Activated CD4-positive, alpha-beta T cell treated with anti-CD3 and anti-CD28 coated beads, Interleukin-2, amount 10 ng/mL, durations not matched to agents 7 days and 5 days (primary cell): ENCODE measurements around the gene ARID4B. TPM values are rescaled to one million over a fixed set of nuclear protein-coding genes. Genes with fewer than 3 reads are reported as not detected.
"Not testable (repeated sequence)": the region's sequence is repeated elsewhere in the genome, so short reads cannot be mapped to it uniquely, and the experiment has no call there.

ENCODE experiments used
- CTCF ChIA-PET: fragments of 350-600 bp; sonication (Branson Sonifier 250); formaldehyde crosslinking; loops from one replicate; lab custom pipeline; 2021; ENCODE audit warnings: antibody characterized with exemption; lab: Charles Lee
- POLR2A ChIA-PET: fragments of 350-600 bp; sonication (Branson Sonifier 250); formaldehyde crosslinking; loops from one replicate; lab custom pipeline; 2021; ENCODE audit warnings: antibody characterized with exemption; lab: Charles Lee
- DNase-seq: peaks from one replicate; pipeline ENCODE4 v3.0.0-alpha.2; 2020
- H3K27ac Mint-ChIP-seq: one replicate; pipeline ENCODE4 v1.8.0; 2021; ENCODE audit warnings: mild to moderate bottlenecking, moderate library complexity, mixed read lengths
- H3K27me3 Mint-ChIP-seq: one replicate; pipeline ENCODE4 v1.8.0; 2021; ENCODE audit warnings: mixed read lengths
- H3K36me3 Mint-ChIP-seq: one replicate; pipeline ENCODE4 v1.8.0; 2021; ENCODE audit warnings: low read depth, mixed read lengths
- H3K4me1 Mint-ChIP-seq: one replicate; pipeline ENCODE4 v1.8.0; 2021; ENCODE audit warnings: mixed read lengths
- H3K4me3 Mint-ChIP-seq: one replicate; pipeline ENCODE4 v1.8.0; 2021; ENCODE audit warnings: mild to moderate bottlenecking, moderate library complexity, mixed read lengths
- H3K9me3 Mint-ChIP-seq: one replicate; pipeline ENCODE4 v1.8.0; 2021; ENCODE audit warnings: mixed read lengths
- total RNA-seq, 2 experiments: library from RNA; stranded (reverse); gene quantifications; one replicate each; pipeline ENCODE4 v1.2.3, GENCODE V29; 2021

Gene ARID4B
- total RNA-seq, 2 experiments from 2014 or later, result 43.7 to 47.3 TPM

DNA sequence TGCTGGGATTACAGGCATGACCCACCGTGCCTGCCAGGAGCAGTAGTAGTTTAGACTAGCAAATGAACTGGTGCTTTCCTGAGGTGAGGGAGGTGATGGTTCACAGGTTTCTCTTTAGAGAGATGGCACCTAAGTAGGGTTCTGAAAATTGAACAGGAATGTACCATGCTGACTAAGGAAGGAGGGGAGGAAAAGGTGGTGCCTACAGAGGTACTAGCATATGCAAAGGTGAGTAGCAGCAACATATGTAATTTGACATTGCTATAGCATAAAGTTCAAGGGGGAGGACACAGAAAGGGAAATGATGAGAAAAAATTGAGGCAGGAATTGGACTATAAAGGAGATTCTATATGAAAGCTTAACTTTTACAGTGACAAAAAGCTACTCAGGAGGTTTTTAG, 101.0 kb downstream of the ARID4B start:
- peaks cover 2% of the 10 kb centered on the region for H3K4me1 Mint-ChIP-seq
- H3K27ac Mint-ChIP-seq, result peak overlapping the region; percentile 33
- ChIA-PET POLR2A (no interaction called here), CTCF (interaction anchor here (0.6 to 2.6 kb wide), 3 partner anchors 9 to 32 kb away, joined by 4 to 8 read pairs (median 4); no protein-coding TSS in a partner anchor)
- peaks cover 34% of the 10 kb centered on the region for H3K36me3 Mint-ChIP-seq
- H3K9me3 Mint-ChIP-seq, result no peaks in the 10 kb centered on the region
- H3K4me3 Mint-ChIP-seq, result no peak overlapping the region
- no peak for DNase-seq
- no peaks in the 10 kb centered on the region for H3K27me3 Mint-ChIP-seq

DNA sequence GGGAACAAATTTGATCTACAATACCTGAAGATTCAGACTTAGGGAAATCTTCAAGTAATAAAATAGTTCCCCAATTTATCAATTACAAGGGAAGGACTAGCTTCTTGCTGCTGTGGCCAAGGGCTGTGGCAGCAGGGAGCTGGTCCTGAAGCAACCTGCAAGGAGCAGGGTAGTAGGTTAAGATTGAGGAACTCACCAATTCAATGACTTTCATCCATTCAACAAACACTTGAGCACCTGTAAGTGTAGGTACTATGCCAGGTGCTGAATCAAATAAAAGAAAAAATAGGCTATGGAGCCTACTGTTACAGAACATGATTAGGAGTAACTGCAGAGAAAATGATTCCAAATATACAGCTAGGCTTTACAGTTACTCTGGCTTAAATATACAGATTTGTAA, 102.7 kb downstream of the ARID4B start:
- H3K9me3 Mint-ChIP-seq, result no peaks in the 10 kb centered on the region
- POLR2A ChIA-PET, result no interaction called here
- DNase-seq, result no peak
- no peaks in the 10 kb centered on the region for H3K27me3 Mint-ChIP-seq
- H3K36me3 Mint-ChIP-seq, result peaks cover 30% of the 10 kb centered on the region
- CTCF ChIA-PET, result interaction anchor here (0.7 to 2.6 kb wide), 3 partner anchors 11 to 125 kb away, joined by 3 to 8 read pairs (median 3); no protein-coding TSS in a partner anchor
- peaks cover 2% of the 10 kb centered on the region for H3K4me1 Mint-ChIP-seq
- no peak overlapping the region for H3K27ac Mint-ChIP-seq
- H3K4me3 Mint-ChIP-seq, result no peak overlapping the region

DNA sequence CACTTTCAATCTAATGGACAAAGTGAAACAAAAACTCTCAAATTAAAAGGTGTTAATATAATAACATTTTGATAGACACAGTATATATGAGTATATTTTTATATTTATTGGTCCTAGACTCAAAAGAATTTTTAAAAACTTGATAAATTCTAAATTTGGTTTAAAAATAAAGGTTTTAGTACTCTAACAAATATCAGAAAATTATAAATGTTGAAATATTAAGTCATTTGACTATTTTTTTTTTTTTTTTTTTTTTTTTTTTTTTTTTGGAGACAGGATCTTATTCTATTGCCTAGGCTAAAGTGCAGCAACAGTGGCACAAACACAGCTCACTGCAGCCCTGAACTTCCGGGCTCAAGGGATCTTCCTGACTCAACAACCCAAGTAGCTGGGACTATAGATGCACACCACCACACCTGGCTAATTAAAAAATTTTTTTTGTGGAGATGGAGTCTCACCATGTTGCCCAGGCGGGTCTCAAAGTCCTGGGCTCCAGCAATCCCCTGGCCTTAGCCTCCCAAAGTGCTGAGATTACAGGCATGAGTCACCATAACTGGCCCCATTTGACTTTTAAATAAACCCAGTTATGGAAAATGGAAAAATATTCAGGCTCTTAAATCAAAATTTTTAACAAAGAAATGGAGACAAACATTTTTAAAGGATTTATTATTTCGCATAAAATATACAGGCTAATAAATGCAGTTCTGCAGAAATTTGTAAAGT, 106.2 kb downstream of the ARID4B start:
- CTCF ChIA-PET, result interaction anchor here (0.6 to 1.2 kb wide), 2 partner anchors 26 to 62 kb away, joined by 3 to 4 read pairs; no protein-coding TSS in a partner anchor
- H3K9me3 Mint-ChIP-seq, result no peaks in the 10 kb centered on the region
- H3K27ac Mint-ChIP-seq, result no peak overlapping the region
- peaks cover 2% of the 10 kb centered on the region for H3K4me1 Mint-ChIP-seq
- no peaks in the 10 kb centered on the region for H3K27me3 Mint-ChIP-seq
- no peak for DNase-seq
- POLR2A ChIA-PET, result no interaction called here
- H3K36me3 Mint-ChIP-seq, result peaks cover 23% of the 10 kb centered on the region
- H3K4me3 Mint-ChIP-seq, result no peak overlapping the region

DNA sequence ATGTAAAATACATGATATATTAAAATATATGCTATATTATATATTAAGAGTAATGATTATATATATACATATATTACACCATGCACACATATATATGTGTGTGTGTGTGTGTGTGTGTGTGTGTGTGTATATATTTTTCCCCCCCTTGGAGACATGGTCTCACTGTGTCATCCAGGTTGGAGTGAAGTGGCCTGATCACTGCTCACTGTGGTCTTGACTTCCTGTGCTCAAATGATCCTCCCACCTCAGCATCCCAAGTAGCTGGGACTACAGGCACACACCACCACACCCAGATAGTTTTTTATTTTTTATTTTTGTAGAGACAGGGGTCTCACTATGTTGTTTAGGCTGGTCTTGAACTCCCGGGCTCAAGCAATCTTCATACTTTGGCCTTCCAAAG, 112.5 kb downstream of the ARID4B start:
- Mint-ChIP-seq H3K27ac (peak overlapping the region; percentile 13), H3K27me3 (no peaks in the 10 kb centered on the region), H3K4me3 (no peak overlapping the region), H3K9me3 (no peaks in the 10 kb centered on the region), H3K36me3 (peaks cover 43% of the 10 kb centered on the region), H3K4me1 (peaks cover 38% of the 10 kb centered on the region)
- POLR2A ChIA-PET, result no interaction called here
- CTCF ChIA-PET, result interaction anchor here (1.4 kb wide), 1 partner anchor 21 kb away, joined by 4 read pairs; no protein-coding TSS in a partner anchor
- no peak for DNase-seq

DNA sequence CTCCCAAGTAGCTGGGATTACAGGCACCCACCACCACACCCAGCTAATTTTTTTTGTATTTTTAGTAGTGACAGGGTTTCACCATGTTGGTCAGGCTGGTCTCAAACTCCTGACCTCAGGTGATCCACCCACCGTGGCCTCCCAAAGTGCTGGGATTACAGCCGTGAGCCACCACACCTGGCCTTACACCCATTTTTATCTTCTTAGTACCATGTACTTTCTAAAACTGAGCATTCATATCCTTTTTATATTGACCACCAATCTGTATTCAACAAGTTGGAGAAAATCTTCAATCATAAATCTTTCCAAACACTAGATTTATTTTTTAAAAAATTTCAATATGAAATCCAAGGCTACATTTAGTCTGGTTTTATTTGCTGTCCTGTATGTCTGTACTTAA, 113.0 kb downstream of the ARID4B start:
- peaks cover 44% of the 10 kb centered on the region for H3K36me3 Mint-ChIP-seq
- DNase-seq, H3K4me3 Mint-ChIP-seq, H3K9me3 Mint-ChIP-seq, H3K27me3 Mint-ChIP-seq, POLR2A ChIA-PET, CTCF ChIA-PET: not testable (repeated sequence)
- peak overlapping the region; percentile 41 for H3K27ac Mint-ChIP-seq
- H3K4me1 Mint-ChIP-seq, result peaks cover 38% of the 10 kb centered on the region

DNA sequence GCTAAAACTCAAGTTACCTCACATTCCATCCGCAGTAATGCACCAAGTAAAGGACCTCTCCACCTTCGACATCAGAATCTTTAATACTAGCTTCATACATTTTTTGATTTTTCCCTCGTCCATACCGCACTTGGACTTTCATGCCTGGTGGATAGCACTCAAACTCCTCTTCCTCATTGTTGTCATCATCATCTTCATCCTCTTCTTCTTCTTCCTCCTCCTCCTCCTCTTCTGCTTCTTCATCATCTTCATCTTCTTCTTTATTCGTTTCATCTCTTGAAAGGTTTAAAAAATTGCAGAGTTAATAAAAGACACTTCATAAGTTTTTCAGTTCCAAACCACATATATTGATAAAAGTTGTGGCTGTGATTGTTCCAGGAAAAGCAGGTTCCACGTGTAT, 114.2 kb downstream of the ARID4B start:
- H3K27ac Mint-ChIP-seq, result peak overlapping the region; percentile 73
- DNase-seq, result no peak
- H3K9me3 Mint-ChIP-seq, result no peaks in the 10 kb centered on the region
- peak overlapping the region; percentile 17 for H3K4me3 Mint-ChIP-seq
- H3K4me1 Mint-ChIP-seq, result peaks cover 38% of the 10 kb centered on the region
- ChIA-PET POLR2A (no interaction called here), CTCF (no interaction called here)
- H3K27me3 Mint-ChIP-seq, result no peaks in the 10 kb centered on the region
- H3K36me3 Mint-ChIP-seq, result peaks cover 38% of the 10 kb centered on the region

DNA sequence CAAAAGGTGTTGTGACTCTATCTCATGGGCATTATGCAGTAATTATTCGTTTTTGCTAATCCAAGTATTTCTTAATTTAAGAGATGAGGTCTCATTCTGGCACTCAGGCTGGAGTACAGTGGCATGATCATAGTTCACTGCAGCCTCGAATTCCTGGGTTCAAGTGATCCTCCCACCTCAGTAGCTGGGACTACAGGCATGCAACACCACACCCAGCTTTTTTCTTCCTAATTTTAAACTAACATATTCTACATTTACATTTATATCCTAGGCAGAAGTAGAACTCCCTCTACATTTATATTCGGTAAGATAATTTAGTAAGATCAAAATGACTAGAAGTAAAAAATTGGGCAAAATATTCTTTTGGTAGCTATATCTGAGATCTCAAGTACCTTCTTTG, 116.5 kb downstream of the ARID4B start:
- Mint-ChIP-seq H3K27ac (peak overlapping the region; percentile 39), H3K4me3 (no peak overlapping the region), H3K4me1 (peaks cover 49% of the 10 kb centered on the region), H3K27me3 (no peaks in the 10 kb centered on the region), H3K36me3 (peaks cover 35% of the 10 kb centered on the region), H3K9me3 (no peaks in the 10 kb centered on the region)
- no peak for DNase-seq
- ChIA-PET CTCF (no interaction called here), POLR2A (no interaction called here)

DNA sequence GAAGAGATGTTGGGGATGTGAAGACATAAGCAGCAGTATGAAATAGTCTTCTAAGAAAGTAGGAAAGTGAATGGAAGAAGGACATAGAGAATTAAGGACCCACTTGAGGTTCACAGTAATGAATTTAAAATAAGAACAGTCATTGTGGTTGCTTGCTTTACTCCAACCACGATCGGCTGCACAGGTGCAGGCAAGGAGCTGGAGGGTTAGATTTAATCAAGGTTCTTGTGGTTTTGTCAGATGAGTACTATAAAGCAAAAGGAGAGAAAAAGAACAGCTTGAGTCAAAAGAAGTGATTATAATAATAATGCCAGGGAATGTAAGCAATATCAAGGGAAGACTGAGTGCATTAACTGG, 120.8 kb downstream of the ARID4B start:
- DNase-seq, result peak; percentile 71
- POLR2A ChIA-PET, result no interaction called here
- Mint-ChIP-seq H3K4me1 (peaks cover 38% of the 10 kb centered on the region), H3K9me3 (no peaks in the 10 kb centered on the region), H3K36me3 (peaks cover 32% of the 10 kb centered on the region), H3K27me3 (no peaks in the 10 kb centered on the region), H3K4me3 (peak overlapping the region; percentile 9), H3K27ac (peak overlapping the region; percentile 88)
- CTCF ChIA-PET, result interaction anchor here (0.8 to 1.4 kb wide), 3 partner anchors 10 to 206 kb away, joined by 3 to 4 read pairs (median 3); no protein-coding TSS in a partner anchor

DNA sequence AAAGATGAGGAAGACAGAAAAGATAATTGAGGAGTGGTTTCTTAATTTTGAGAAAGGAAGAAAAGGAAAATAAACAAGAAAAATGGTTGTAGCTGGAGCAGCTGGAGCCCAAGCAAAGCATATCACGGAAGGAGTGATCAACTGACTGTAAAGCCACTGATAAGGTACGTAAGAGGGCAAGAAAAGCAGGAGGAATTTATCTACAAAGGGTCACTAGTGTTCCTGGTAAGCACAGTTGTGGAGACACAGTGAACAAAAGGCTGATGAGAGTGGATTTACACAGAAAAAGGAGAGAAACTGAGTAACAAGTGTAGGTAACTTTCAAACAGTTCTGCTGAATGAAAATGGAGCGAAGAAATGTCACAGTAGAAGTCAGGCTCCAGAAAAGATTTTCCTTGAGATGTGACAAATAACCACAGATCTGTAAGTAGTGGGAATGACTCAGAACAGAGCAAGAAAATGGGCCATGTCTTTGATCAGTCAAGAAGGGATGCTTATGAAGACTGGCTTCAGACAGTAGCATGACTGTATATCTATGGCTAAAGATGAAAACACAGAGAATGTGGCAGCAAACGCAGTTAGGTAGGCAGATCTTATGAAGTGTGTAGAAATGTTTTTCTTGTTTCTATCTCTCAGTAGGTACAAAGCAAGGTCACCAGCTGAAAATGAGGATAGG, 121.3 kb downstream of the ARID4B start:
- Mint-ChIP-seq H3K27me3 (no peaks in the 10 kb centered on the region), H3K27ac (peak overlapping the region; percentile 88), H3K9me3 (no peaks in the 10 kb centered on the region), H3K36me3 (peaks cover 27% of the 10 kb centered on the region), H3K4me3 (peak overlapping the region; percentile 9), H3K4me1 (peaks cover 34% of the 10 kb centered on the region)
- ChIA-PET POLR2A (no interaction called here), CTCF (interaction anchor here (0.8 to 1.4 kb wide), 3 partner anchors 10 to 207 kb away, joined by 3 to 4 read pairs (median 3); no protein-coding TSS in a partner anchor)
- DNase-seq, result peak; percentile 26

DNA sequence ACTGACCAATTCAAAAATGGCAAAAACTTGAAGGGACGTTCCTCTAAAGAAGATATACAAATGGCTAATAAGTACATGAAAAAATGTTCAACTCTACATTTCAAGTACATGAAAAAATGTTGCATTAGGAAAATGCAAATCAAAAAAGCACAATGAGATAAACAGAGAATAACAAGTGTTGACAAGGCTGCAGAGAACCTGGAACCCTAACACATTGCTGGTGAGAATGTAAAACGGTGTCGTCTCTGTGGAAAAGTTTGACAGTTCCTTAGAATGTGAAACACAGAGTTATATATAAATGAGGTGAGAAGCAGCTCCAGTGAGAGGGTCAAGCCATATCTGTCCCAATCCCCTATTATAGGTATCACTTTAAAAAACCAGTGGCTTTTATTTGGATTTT, 122.3 kb downstream of the ARID4B start:
- ChIA-PET POLR2A (no interaction called here), CTCF (no interaction called here)
- Mint-ChIP-seq H3K36me3 (peaks cover 20% of the 10 kb centered on the region), H3K9me3 (no peaks in the 10 kb centered on the region), H3K27me3 (no peaks in the 10 kb centered on the region), H3K4me3 (no peak overlapping the region), H3K4me1 (peaks cover 28% of the 10 kb centered on the region), H3K27ac (no peak overlapping the region)
- DNase-seq, result no peak

DNA sequence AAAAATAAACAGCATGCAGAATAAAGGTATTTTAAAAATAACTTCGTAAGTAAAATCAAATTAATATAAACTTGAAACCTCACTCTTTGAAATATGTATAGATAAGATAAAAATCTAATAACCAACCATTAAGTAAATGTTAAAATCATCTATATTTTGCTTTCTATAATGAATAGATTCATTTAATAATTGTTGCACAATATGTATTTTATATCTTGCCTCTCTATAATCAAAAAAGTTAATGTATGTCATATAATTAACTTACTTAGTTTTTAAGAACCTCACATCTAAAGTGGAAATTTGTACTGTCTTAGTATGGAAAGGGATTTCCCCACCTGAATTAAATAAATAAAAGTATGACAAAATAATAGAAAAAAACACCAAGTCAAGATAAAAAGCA, 124.6 kb downstream of the ARID4B start:
- Mint-ChIP-seq H3K9me3 (no peaks in the 10 kb centered on the region), H3K4me3 (no peak overlapping the region), H3K4me1 (peaks cover 28% of the 10 kb centered on the region), H3K27me3 (no peaks in the 10 kb centered on the region), H3K36me3 (peaks cover 18% of the 10 kb centered on the region), H3K27ac (no peak overlapping the region)
- CTCF ChIA-PET, result no interaction called here
- POLR2A ChIA-PET, result no interaction called here
- no peak for DNase-seq

DNA sequence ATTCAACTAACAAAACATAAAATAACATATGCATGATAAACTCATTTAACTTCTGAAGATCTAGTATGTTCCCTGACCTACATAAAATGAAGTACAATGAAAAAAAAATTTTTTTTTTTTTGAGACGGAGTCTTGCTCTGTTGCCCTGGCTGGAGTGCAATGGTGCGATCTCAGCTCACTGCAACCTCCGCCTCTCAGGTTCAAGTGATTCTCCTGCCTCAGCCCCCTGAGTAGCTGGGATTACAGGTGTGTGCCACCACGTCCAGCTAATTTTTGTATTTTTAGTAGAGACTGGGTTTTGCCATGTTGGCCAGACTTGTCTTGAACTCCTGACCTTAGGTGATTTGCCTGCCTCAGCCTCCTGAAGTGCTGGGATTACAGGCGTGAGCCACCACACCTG, 125.5 kb downstream of the ARID4B start:
- H3K27me3 Mint-ChIP-seq, DNase-seq, H3K4me3 Mint-ChIP-seq, H3K27ac Mint-ChIP-seq, CTCF ChIA-PET, POLR2A ChIA-PET, H3K9me3 Mint-ChIP-seq: not testable (repeated sequence)
- peaks cover 24% of the 10 kb centered on the region for H3K4me1 Mint-ChIP-seq
- peaks cover 18% of the 10 kb centered on the region for H3K36me3 Mint-ChIP-seq

DNA sequence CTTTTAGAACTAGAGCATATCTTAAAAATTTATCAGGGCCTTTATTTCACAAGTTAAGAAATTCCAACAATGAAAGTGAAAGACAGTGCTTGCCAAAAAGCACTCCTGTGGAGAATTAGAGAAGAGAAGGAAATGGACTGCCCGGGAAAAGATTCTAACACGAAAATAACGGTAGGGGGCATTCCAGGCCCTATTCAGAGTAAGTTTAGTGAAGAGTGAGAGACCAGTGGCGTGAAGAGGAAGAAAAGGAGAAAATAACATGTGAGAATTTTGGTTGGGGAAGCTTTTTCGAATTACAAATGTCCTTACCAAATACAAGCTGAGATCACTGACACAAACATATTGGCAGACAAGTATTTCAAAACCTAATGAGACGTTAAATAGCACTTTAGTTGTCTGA, 128.5 kb downstream of the ARID4B start:
- Mint-ChIP-seq H3K27ac (no peak overlapping the region), H3K9me3 (no peaks in the 10 kb centered on the region), H3K4me1 (peaks cover 3% of the 10 kb centered on the region), H3K36me3 (peaks cover 13% of the 10 kb centered on the region), H3K27me3 (no peaks in the 10 kb centered on the region), H3K4me3 (no peak overlapping the region)
- ChIA-PET CTCF (no interaction called here), POLR2A (no interaction called here)
- DNase-seq, result no peak
